A549 (cell line): ENCODE measurements around the gene ACOXL. TPM values are rescaled to one million over a fixed set of nuclear protein-coding genes. Genes with fewer than 3 reads are reported as not detected.

ENCODE experiments used
- ATAC-seq, 2 experiments: fragments of 200-7000 bp in 1 of 2; fragments of >200 bp in 1 of 2; cut with Nextera tagmentation in 1 of 2; cut with Tn5 transposase in 1 of 2; 3 replicates each; pipeline versions ENCODE4 v1.8.0 to v1.9.1; 2018 to 2020; ENCODE audit warnings: mild to moderate bottlenecking in 1 of 2, moderate library complexity in 1 of 2
- CTCF ChIA-PET: fragments of 300-600 bp; sonication (Branson Sonifier 250); formaldehyde crosslinking; extraction: SDS; loops from one replicate; lab custom pipeline; 2021; ENCODE audit warnings: antibody characterized with exemption, inconsistent platforms; lab: Yijun Ruan, JAX
- POLR2A ChIA-PET: fragments of 350-600 bp; formaldehyde crosslinking; extraction: SDS; loops from one replicate; lab custom pipeline; 2021; ENCODE audit warnings: antibody characterized with exemption, inconsistent platforms; lab: Yijun Ruan, JAX
- DNase-seq, 2 experiments: peaks; one replicate each; pipeline versions ENCODE4 v3.0.0 to v3.0.0-alpha.2; 2011 to 2016; ENCODE audit warnings: low read depth in 1 of 2, low spot score in 1 of 2
- FAIRE-seq: peaks from 2 replicates; lab custom pipeline; 2011; peaks lifted over from hg19 to GRCh38; lab: Jason Lieb, UNC
- H3K27ac ChIP-seq, 2 experiments: fragments of >200 bp; sonication (Bioruptor Twin); formaldehyde crosslinking; 3 replicates each; pipeline ENCODE4 v1.5.1; 2016 to 2017
- H3K4me1 ChIP-seq: fragments of >200 bp; sonication (Bioruptor Twin); formaldehyde crosslinking; 3 replicates; pipeline ENCODE4 v1.6.1; 2016
- H3K4me2 ChIP-seq: fragments of >200 bp; sonication (Bioruptor Twin); formaldehyde crosslinking; 3 replicates; pipeline ENCODE4 v1.6.1; 2016
- H3K4me3 ChIP-seq: fragments of >200 bp; sonication (Bioruptor Twin); formaldehyde crosslinking; 3 replicates; pipeline ENCODE4 v1.5.1; 2016
- H3K9me3 ChIP-seq: fragments of >200 bp; sonication (Bioruptor Twin); formaldehyde crosslinking; 3 replicates; pipeline ENCODE4 v1.6.1; 2016
- CBX8 ChIP-seq: fragments of 200-600 bp; sonication (generic); IDR thresholded peaks from 2 replicates; pipeline ENCODE4 v1.6.1; 2016
- CEBPB ChIP-seq, 2 experiments: fragments of >200 bp in 1 of 2; sonication (Bioruptor Twin) in 1 of 2; formaldehyde crosslinking in 1 of 2; IDR thresholded peaks; 2 replicates each; pipeline ENCODE4 v1.6.1; 2012 to 2016
- CTCF ChIP-seq: fragments of >200 bp; sonication (Bioruptor Twin); formaldehyde crosslinking; IDR thresholded peaks from 3 replicates; pipeline ENCODE4 v1.5.1; 2016
- EHF ChIP-seq: fragments of 250-450 bp; sonication (Bioruptor Pico); IDR thresholded peaks from 2 replicates; pipeline ENCODE4 v1.5.0; 2020; ENCODE audit warnings: mild to moderate bottlenecking
- EP300 ChIP-seq, 2 experiments: fragments of >200 bp; sonication (Bioruptor Twin); formaldehyde crosslinking; IDR thresholded peaks; 2 replicates in 1 of 2; 3 replicates in 1 of 2; pipeline ENCODE4 v1.6.1; 2016 to 2017
- GATA3 ChIP-seq: IDR thresholded peaks from 2 replicates; pipeline ENCODE4 v1.6.1; 2012; ENCODE audit warnings: borderline replicate concordance
- HDAC2 ChIP-seq: fragments of 200-600 bp; sonication (generic); IDR thresholded peaks from 2 replicates; pipeline ENCODE4 v1.6.1; 2016
- HOXA7 ChIP-seq: fragments of 250-450 bp; sonication (Bioruptor Pico); IDR thresholded peaks from 2 replicates; pipeline ENCODE4 v1.5.0; 2020; ENCODE audit warnings: mild to moderate bottlenecking, moderate library complexity
- JUN ChIP-seq, 2 experiments: fragments of >200 bp; sonication (Bioruptor Twin); formaldehyde crosslinking; IDR thresholded peaks; 2 replicates in 1 of 2; 3 replicates in 1 of 2; pipeline ENCODE4 v1.6.1; 2016 to 2017
- KDM5A ChIP-seq: fragments of 200-600 bp; sonication (generic); IDR thresholded peaks from 2 replicates; pipeline ENCODE4 v1.6.1; 2016; ENCODE audit warnings: antibody characterized with exemption, mild to moderate bottlenecking
- MAZ ChIP-seq: fragments of 150-350 bp; IDR thresholded peaks from 2 replicates; pipeline ENCODE4 v1.6.1; 2014; ENCODE audit warnings: antibody characterized with exemption, low read depth, low read length, borderline replicate concordance
- PHF8 ChIP-seq: fragments of 200-600 bp; sonication (generic); IDR thresholded peaks from 2 replicates; pipeline ENCODE4 v1.6.1; 2016; ENCODE audit warnings: low read depth, mild to moderate bottlenecking, antibody characterized with exemption, moderate library complexity, borderline replicate concordance
- POLR2A ChIP-seq: IDR thresholded peaks from 2 replicates; pipeline ENCODE4 v1.6.1; 2012; ENCODE audit warnings: mild to moderate bottlenecking, low read length
- RAD21 ChIP-seq, 2 experiments: fragments of >200 bp in 1 of 2; sonication (Bioruptor Twin) in 1 of 2; formaldehyde crosslinking in 1 of 2; IDR thresholded peaks in 1 of 2; conservative IDR thresholded peaks in 1 of 2; 2 replicates in 1 of 2; 3 replicates in 1 of 2; pipeline ENCODE4 v1.6.1; 2012 to 2018; ENCODE audit warnings: inconsistent platforms in 1 of 2
- RARB ChIP-seq: fragments of 250-450 bp; sonication (Bioruptor Pico); IDR thresholded peaks from 2 replicates; pipeline ENCODE4 v1.8.0; 2021; ENCODE audit warnings: mild to moderate bottlenecking, moderate library complexity
- RNF2 ChIP-seq: fragments of 200-600 bp; sonication (generic); IDR thresholded peaks from 2 replicates; pipeline ENCODE4 v1.6.1; 2016; ENCODE audit warnings: low read depth, mild to moderate bottlenecking, antibody characterized with exemption, moderate library complexity, borderline replicate concordance
- SMC3 ChIP-seq: fragments of >200 bp; sonication (Bioruptor Twin); formaldehyde crosslinking; IDR thresholded peaks from 3 replicates; pipeline ENCODE4 v1.6.1; 2018; ENCODE audit warnings: inconsistent platforms
- SREBF2 ChIP-seq: fragments of 450-650 bp; IDR thresholded peaks from 2 replicates; pipeline ENCODE4 v1.6.1; 2014; ENCODE audit warnings: mild to moderate bottlenecking, moderate library complexity
- ZNF302 ChIP-seq: fragments of 250-450 bp; sonication (Bioruptor Pico); IDR thresholded peaks from 2 replicates; pipeline ENCODE4 v1.9.0; 2021; ENCODE audit warnings: inconsistent platforms, mild to moderate bottlenecking, moderate library complexity
- ZSCAN20 ChIP-seq: fragments of 250-450 bp; sonication (Bioruptor Pico); IDR thresholded peaks from 2 replicates; pipeline ENCODE4 v1.8.0; 2022; ENCODE audit warnings: mild to moderate bottlenecking, moderate library complexity
- WGBS: methylation state at CpG from one replicate; pipeline ENCODE4 v1.1.6; 2017; ENCODE audit errors: missing lambda C conversion rate; 5-methylcytosine and 5-hydroxymethylcytosine counted together
- polyA plus RNA-seq, 4 experiments: library from polyadenylated mRNA; depleted of rRNA in 3 of 4; stranded (reverse); fragments of >200 nt; fragmentation: RNase III in 1 of 4; extraction: RNeasy Plus Mini Kit Qiagen cat#74134 plus additional on column Dnase treatment in 1 of 4; gene quantifications; 2 replicates in 3 of 4; 3 replicates in 1 of 4; pipeline ENCODE4 v1.2.3, GENCODE V29; 2011 to 2017
- TF ChIP-seq, protein P1 (sequence below): IDR thresholded peaks from 2 replicates; pipeline ENCODE4 v1.6.1; 2012
- TF ChIP-seq, protein P2 (sequence below): fragments of >200 bp; sonication (Bioruptor Twin); formaldehyde crosslinking; IDR thresholded peaks from 3 replicates; pipeline ENCODE4 v1.6.1; 2016
- TF ChIP-seq, protein P3 (sequence below): IDR thresholded peaks from 2 replicates; pipeline ENCODE4 v1.6.1; 2012; ENCODE audit warnings: low read depth, borderline replicate concordance
- TF ChIP-seq, protein P4 (sequence below): fragments of 250-450 bp; sonication (Bioruptor Pico); IDR thresholded peaks from 2 replicates; pipeline ENCODE4 v1.5.0; 2021; ENCODE audit warnings: mild to moderate bottlenecking, moderate library complexity, borderline replicate concordance

Gene ACOXL
- polyA plus RNA-seq, 2 of the 4 experiments (the other 2 are of a cell fraction): not detected

DNA sequence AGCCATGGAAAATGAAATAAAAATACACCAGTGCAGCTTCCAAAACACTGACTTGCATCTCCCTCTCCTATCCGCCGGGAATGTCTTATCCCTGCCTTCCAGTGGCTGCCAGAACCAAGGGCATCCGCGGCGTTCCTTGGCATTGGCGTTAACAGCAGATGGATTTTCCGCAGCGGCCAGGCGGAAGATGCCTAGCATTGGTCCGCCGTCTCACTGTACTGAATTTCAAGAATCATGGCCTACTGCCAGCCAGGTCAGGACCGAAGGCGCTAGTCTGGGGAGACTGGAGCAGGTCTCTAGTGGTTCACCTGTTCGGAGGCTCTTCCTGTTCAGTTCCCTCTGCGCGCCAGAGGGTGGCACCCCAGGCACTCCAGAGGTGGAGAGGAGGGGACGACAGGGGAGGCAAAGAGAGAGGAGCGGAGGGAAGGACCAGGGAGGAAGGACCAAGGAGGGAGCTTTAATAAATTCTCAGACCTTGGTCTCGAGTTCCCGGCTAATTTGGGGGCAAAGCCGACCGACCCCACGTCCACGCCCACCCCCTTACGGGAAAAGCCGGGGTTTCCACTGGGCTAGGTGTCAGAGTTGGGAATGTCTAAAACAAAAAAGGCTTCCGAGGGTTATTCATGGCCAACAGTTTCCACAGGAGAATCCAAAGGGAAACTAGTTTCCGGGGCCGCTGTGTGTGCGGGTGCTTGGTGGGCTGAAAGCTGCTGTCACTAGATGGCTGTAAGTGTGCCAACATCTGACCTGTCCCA, 384.6 kb downstream of the ACOXL start:
- WGBS: 5% methylated on average over 26 of the region's 30 CpGs
- Histone ChIP-seq H3K4me2 (peak overlapping the region; percentile 99), H3K9me3 (no peaks in the 10 kb centered on the region), H3K27ac (peak overlapping the region; percentile 79 to 91), H3K4me1 (peaks cover 12% of the 10 kb centered on the region; the same call in 2 of the 3 replicates), H3K4me3 (peak overlapping the region; percentile 50)
- DNase-seq: peak; percentile 86 to 87
- no peak for FAIRE-seq
- peak; percentile 92 for TF ChIP-seq CTCF
- TF ChIP-seq SMC3: peak; percentile 96
- no peak for TF ChIP-seq POLR2A
- 0 out of 2 replicates have a peak, but pooled peaks have one; percentile 57 for TF ChIP-seq MAZ
- TF ChIP-seq ZNF302: no peak
- 0 out of 2 replicates have a peak, but pooled peaks have one; percentile 19 for TF ChIP-seq KDM5A
- 0 out of 5 replicates have a peak, but pooled peaks of 1 of the 2 experiments have one; percentile 5 for TF ChIP-seq JUN (IDR thresholded peaks at IDR 0.05)
- TF ChIP-seq RAD21 (conservative IDR thresholded peaks at IDR 0.05 in 1 of 2, IDR thresholded peaks at IDR 0.05 in 1 of 2): peak; percentile 95 to 97
- ChIA-PET POLR2A (no interaction called here), CTCF (interaction anchor here (0.7 to 2.4 kb wide), 21 partner anchors 9 to 599 kb away, joined by 3 to 23 read pairs (median 4); no protein-coding TSS in a partner anchor)
- ATAC-seq: peak; percentile 76 to 85

DNA sequence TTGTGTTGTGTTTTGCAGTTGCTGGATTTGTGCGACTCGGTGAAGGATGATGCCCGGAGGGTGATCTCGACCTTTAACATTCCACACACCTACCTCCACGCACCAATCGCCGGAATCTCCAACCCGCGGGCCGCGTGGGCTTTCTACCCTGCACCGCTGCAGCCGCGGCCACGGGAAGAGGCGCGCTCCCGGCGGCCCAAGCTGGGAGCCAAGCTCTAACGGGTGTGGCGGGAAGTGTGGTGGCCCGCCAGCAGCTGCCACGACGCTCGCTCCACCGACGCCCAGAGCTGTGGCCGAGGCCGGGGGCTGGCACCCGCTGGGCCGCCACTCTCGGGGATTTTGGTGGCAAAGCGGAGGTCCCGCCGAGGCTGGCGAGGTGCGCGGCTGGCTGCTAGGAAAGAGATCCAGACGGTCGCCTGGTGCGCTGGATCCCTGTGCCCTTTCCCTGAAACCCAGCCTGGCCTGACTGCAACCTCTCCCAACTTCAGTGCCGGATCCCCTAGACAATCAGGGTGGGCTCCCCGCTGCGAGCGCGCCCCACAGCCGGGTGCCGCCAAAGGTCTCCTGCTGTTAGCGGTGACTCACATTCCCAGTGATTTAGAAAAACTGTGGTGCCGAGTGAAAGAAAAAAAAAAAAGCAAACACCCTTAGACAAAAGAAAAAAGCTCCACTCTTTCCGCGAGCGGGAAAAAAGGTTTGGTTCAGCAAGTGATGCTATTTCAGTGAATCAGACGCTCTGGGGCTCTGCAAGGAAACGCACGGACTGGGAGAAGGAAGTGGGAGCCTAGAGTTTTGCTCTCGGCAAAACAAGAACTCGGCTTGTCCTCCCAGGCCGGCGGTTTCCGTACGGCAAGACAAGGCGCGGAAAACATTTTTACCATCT, 385.5 kb downstream of the ACOXL start:
- Histone ChIP-seq H3K9me3 (no peaks in the 10 kb centered on the region), H3K4me2 (peak overlapping the region; percentile 99), H3K4me1 (peaks cover 12% of the 10 kb centered on the region; the same call in 2 of the 3 replicates), H3K27ac (peak overlapping the region; percentile 79 to 91), H3K4me3 (peak overlapping the region; percentile 50)
- 15% methylated on average over 45 of the region's 64 CpGs for WGBS
- FAIRE-seq (no peak), DNase-seq (peak; percentile 35 to 67), ATAC-seq (peak; percentile 9 to 15; a peak in 4 of 6 replicates)
- CTCF ChIA-PET: interaction anchor here (0.6 to 2.4 kb wide), 22 partner anchors 8 to 599 kb away, joined by 3 to 23 read pairs (median 4); no protein-coding TSS in a partner anchor
- POLR2A ChIA-PET: no interaction called here
- TF ChIP-seq RNF2 (no peak), HOXA7 (no peak), HDAC2 (no peak), MAZ (no peak), EHF (CRISPR knock-in tag) (no peak), CBX8 (no peak), EP300 (IDR thresholded peaks at IDR 0.05) (0 out of 5 replicates have a peak, but pooled peaks of 1 of the 2 experiments have one; percentile 8), RARB (CRISPR knock-in tag) (no peak), CTCF (no peak), ZSCAN20 (CRISPR knock-in tag) (no peak), SREBF2 (no peak), POLR2A (peak; percentile 10; the same call in 1 of the 2 replicates), GATA3 (peak; percentile 35; the same call in 1 of the 2 replicates), CEBPB (IDR thresholded peaks at IDR 0.05) (no peak), JUN (IDR thresholded peaks at IDR 0.05) (peak in 1 of 2 experiments; percentile 32; a peak in 1 of 5 replicates), PHF8 (no peak)
- TF ChIP-seq, protein P1, sequence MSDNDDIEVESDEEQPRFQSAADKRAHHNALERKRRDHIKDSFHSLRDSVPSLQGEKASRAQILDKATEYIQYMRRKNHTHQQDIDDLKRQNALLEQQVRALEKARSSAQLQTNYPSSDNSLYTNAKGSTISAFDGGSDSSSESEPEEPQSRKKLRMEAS: peak; percentile 96
- TF ChIP-seq, protein P2, sequence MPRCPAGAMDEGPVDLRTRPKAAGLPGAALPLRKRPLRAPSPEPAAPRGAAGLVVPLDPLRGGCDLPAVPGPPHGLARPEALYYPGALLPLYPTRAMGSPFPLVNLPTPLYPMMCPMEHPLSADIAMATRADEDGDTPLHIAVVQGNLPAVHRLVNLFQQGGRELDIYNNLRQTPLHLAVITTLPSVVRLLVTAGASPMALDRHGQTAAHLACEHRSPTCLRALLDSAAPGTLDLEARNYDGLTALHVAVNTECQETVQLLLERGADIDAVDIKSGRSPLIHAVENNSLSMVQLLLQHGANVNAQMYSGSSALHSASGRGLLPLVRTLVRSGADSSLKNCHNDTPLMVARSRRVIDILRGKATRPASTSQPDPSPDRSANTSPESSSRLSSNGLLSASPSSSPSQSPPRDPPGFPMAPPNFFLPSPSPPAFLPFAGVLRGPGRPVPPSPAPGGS: no peak
- TF ChIP-seq, protein P3, sequence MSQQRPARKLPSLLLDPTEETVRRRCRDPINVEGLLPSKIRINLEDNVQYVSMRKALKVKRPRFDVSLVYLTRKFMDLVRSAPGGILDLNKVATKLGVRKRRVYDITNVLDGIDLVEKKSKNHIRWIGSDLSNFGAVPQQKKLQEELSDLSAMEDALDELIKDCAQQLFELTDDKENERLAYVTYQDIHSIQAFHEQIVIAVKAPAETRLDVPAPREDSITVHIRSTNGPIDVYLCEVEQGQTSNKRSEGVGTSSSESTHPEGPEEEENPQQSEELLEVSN: peak; percentile 99
- TF ChIP-seq, protein P4, sequence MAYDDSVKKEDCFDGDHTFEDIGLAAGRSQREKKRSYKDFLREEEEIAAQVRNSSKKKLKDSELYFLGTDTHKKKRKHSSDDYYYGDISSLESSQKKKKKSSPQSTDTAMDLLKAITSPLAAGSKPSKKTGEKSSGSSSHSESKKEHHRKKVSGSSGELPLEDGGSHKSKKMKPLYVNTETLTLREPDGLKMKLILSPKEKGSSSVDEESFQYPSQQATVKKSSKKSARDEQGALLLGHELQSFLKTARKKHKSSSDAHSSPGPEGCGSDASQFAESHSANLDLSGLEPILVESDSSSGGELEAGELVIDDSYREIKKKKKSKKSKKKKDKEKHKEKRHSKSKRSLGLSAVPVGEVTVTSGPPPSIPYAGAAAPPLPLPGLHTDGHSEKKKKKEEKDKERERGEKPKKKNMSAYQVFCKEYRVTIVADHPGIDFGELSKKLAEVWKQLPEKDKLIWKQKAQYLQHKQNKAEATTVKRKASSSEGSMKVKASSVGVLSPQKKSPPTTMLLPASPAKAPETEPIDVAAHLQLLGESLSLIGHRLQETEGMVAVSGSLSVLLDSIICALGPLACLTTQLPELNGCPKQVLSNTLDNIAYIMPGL (CRISPR knock-in tag): no peak
